Endothelial cell of umbilical vein (primary cell): ENCODE measurements around the gene ZNF490. TPM values are rescaled to one million over a fixed set of nuclear protein-coding genes. Genes with fewer than 3 reads are reported as not detected.

Experiments used
- BruUV-seq: library from RNA; stranded (reverse); fragments of 400-500 nt; replicated peaks from 2 replicates; lab custom pipeline; 2021; lab: Mats Ljungman, UMichigan
- CTCF ChIA-PET: fragments of 300-600, 350-600 bp; sonication (Branson Sonifier 250); formaldehyde crosslinking; loops from one replicate; lab custom pipeline; 2021; ENCODE audit warnings: antibody characterized with exemption, inconsistent platforms; lab: Charles Lee
- POLR2A ChIA-PET: fragments of 300-600, 350-600 bp; sonication (Branson Sonifier 250); formaldehyde crosslinking; loops from one replicate; lab custom pipeline; 2021; ENCODE audit warnings: antibody characterized with exemption, inconsistent platforms; lab: Charles Lee
- DNase-seq: peaks from one replicate; pipeline ENCODE4 v3.0.0-alpha.2; 2011; ENCODE audit warnings: low read depth, low spot score
- FAIRE-seq: peaks from 2 replicates; lab custom pipeline; 2011; peaks lifted over from hg19 to GRCh38; lab: Jason Lieb, UNC
- H2AFZ ChIP-seq: 2 replicates; pipeline ENCODE4 v1.6.0; 2012; ENCODE audit warnings: low read depth, low read length, control low read depth, inconsistent platforms
- H3K27ac ChIP-seq: 2 replicates; pipeline ENCODE4 v1.5.1; 2011; ENCODE audit warnings: low read depth, mild to moderate bottlenecking, control low read depth, low read length, moderate library complexity; ENCODE audit not compliant: insufficient read depth
- H3K27me3 ChIP-seq, 2 experiments: 2 replicates each; pipeline versions ENCODE4 v1.6.0 to v1.6.1; 2011; ENCODE audit warnings: low read length in 2 of 2, mixed read lengths in 1 of 2; ENCODE audit not compliant: control insufficient read depth in 2 of 2, insufficient read depth in 2 of 2
- H3K36me3 ChIP-seq, 2 experiments: 2 replicates in 1 of 2; 3 replicates in 1 of 2; pipeline ENCODE4 v1.5.1; 2011; ENCODE audit warnings: low read length in 2 of 2, mild to moderate bottlenecking in 1 of 2, moderate library complexity in 1 of 2; ENCODE audit not compliant: control insufficient read depth in 2 of 2, insufficient read depth in 2 of 2; ENCODE audit errors: extremely low read depth in 1 of 2
- H3K4me1 ChIP-seq: 3 replicates; pipeline ENCODE4 v1.5.1; 2011; ENCODE audit warnings: mild to moderate bottlenecking, low read length; ENCODE audit not compliant: control insufficient read depth, insufficient read depth; ENCODE audit errors: extremely low read depth
- H3K4me2 ChIP-seq: 2 replicates; pipeline ENCODE4 v1.6.1; 2011; ENCODE audit warnings: low read length, control low read depth, mixed read lengths; ENCODE audit not compliant: insufficient read depth
- H3K4me3 ChIP-seq, 3 experiments: fragments of 200-600 bp in 1 of 3; sonication (generic), shearing (Covaris generic) in 1 of 3; replicated peaks in 1 of 3; 2 replicates each; pipeline ENCODE4 v1.5.1; 2011 to 2016; ENCODE audit warnings: control low read depth in 3 of 3, low read length in 3 of 3, mild to moderate bottlenecking in 2 of 3, inconsistent platforms in 1 of 3, low read depth in 1 of 3, moderate library complexity in 1 of 3; ENCODE audit not compliant: insufficient read depth in 1 of 3
- H3K79me2 ChIP-seq: 2 replicates; pipeline ENCODE4 v1.6.0; 2012; ENCODE audit warnings: low read length, inconsistent platforms; ENCODE audit not compliant: control insufficient read depth, insufficient read depth
- H3K9ac ChIP-seq: replicated peaks from 2 replicates; pipeline ENCODE3; 2011; ENCODE audit warnings: low read length, control low read depth; ENCODE audit not compliant: insufficient read depth; ENCODE audit errors: extremely low read depth
- H3K9me1 ChIP-seq: replicated peaks from 3 replicates; pipeline ENCODE4 v1.6.0; 2011; ENCODE audit warnings: mild to moderate bottlenecking, low read length; ENCODE audit not compliant: control insufficient read depth, insufficient read depth; ENCODE audit errors: extremely low read depth
- H3K9me3 ChIP-seq: replicated peaks from 2 replicates; pipeline ENCODE4 v1.5.1; 2012; ENCODE audit warnings: low read length, inconsistent platforms; ENCODE audit not compliant: control insufficient read depth, insufficient read depth
- H4K20me1 ChIP-seq: replicated peaks from 2 replicates; pipeline ENCODE3; 2011; ENCODE audit warnings: mild to moderate bottlenecking, low read length; ENCODE audit not compliant: control insufficient read depth, insufficient read depth; ENCODE audit errors: extremely low read depth
- CTCF ChIP-seq, 2 donors: IDR thresholded peaks; 1 replicate in 1 of 2; 2 replicates in 1 of 2; pipeline ENCODE4 v1.5.1; 2011; ENCODE audit warnings: low read length in 2 of 2, mild to moderate bottlenecking in 2 of 2, moderate library complexity in 2 of 2, control low read depth in 1 of 2, inconsistent platforms in 1 of 2, low read depth in 1 of 2; ENCODE audit not compliant: insufficient read depth in 1 of 2; ENCODE audit errors: extremely low read depth in 1 of 2
- EZH2 ChIP-seq: IDR thresholded peaks from 2 replicates; pipeline ENCODE4 v1.6.1; 2012; ENCODE audit warnings: borderline replicate concordance, low read depth, mild to moderate bottlenecking, moderate library complexity, low read length, inconsistent platforms; ENCODE audit not compliant: severe bottlenecking
- FOS ChIP-seq: IDR thresholded peaks from 2 replicates; pipeline ENCODE4 v1.6.1; 2011; ENCODE audit warnings: mild to moderate bottlenecking, low read length, moderate library complexity, borderline replicate concordance; ENCODE audit not compliant: insufficient read depth
- GATA2 ChIP-seq: IDR thresholded peaks from 2 replicates; pipeline ENCODE4 v1.7.0; 2011; ENCODE audit warnings: low read depth, mild to moderate bottlenecking, moderate library complexity, mixed read lengths, low read length; ENCODE audit not compliant: insufficient read length, insufficient read depth
- JUN ChIP-seq: IDR thresholded peaks from 2 replicates; pipeline ENCODE4 v1.6.1; 2011; ENCODE audit warnings: borderline replicate concordance, low read depth; ENCODE audit not compliant: insufficient read length, insufficient read depth
- MAX ChIP-seq: IDR thresholded peaks from 2 replicates; pipeline ENCODE4 v1.6.1; 2011; ENCODE audit not compliant: insufficient read depth, insufficient read length
- MYC ChIP-seq: IDR thresholded peaks from one replicate; pipeline ENCODE4 v1.6.1; 2011; ENCODE audit warnings: mild to moderate bottlenecking, low read depth, low read length
- POLR2A ChIP-seq: IDR thresholded peaks from 2 replicates; pipeline ENCODE4 v1.6.1; 2012; ENCODE audit warnings: low read depth, mild to moderate bottlenecking, control low read depth, low read length
- POLR2AphosphoS5 ChIP-seq: IDR thresholded peaks from 2 replicates; pipeline ENCODE4 v1.6.1; 2012; ENCODE audit warnings: low read depth, mild to moderate bottlenecking, control low read depth, low read length, moderate library complexity; ENCODE audit not compliant: insufficient read depth
- dilution Hi-C: fragments of 300-500 bp; cut with MboI; formaldehyde crosslinking; loops from one replicate; pipeline ENCODE4 v1.15.0; 2019; ENCODE audit warnings: low sequenced_read_pairs; ENCODE audit not compliant: extremely low pct_ligation_motif_present
- intact Hi-C: fragments of 100-400 bp; cut with micrococcal nuclease; formaldehyde crosslinking; loops from one replicate; pipeline ENCODE4 v1.10.0; 2022
- polyA plus RNA-seq, 4 experiments: library from polyadenylated mRNA; depleted of rRNA in 3 of 4; stranded (reverse) in 3 of 4; unstranded in 1 of 4; fragments of >200 nt; gene quantifications; 2 replicates each; pipeline versions ENCODE4 v1.2.1 to v1.2.3, GENCODE V29; 2011 to 2012; ENCODE audit warnings: missing spikeins in 1 of 4
- total RNA-seq: library from RNA; stranded (reverse); gene quantifications from 2 replicates; pipeline ENCODE4 v1.2.3, GENCODE V29; 2021

Gene ZNF490
- total and polyA plus RNA-seq, 2 donors (not counting 3 experiments of a cell fraction or from before 2014, with no cell fraction given) = 1.4 to 5.7 TPM

GRCh38 chr19:12628040-12629022 lies 17.7 kb upstream of the ZNF490 start:
- TF ChIP-seq MAX (no peak), POLR2A (no peak), MYC (no peak), CTCF (IDR thresholded peaks at IDR 0.05; ENCODE audit: extremely low read depth in 1 of 2, insufficient read depth in 1 of 2, low read depth in 1 of 2, low read length in 2 of 2) (no peak), POLR2AphosphoS5 (no peak), JUN (no peak), FOS (no peak), GATA2 (no peak), EZH2 (no peak)
- dilution Hi-C loops = no loop called here
- Histone ChIP-seq H3K9ac (no peak overlapping the region), H3K4me1 (no peaks in the 10 kb centered on the region), H3K36me3 (peaks cover 15 to 22% of the 10 kb centered on the region in 2 experiments), H3K9me1 (no peaks in the 10 kb centered on the region), H4K20me1 (no peaks in the 10 kb centered on the region), H3K9me3 (peaks cover 23% of the 10 kb centered on the region), H2AFZ (no peak overlapping the region), H3K4me2 (no peak overlapping the region), H3K4me3 (no peak overlapping the region), H3K27ac (no peak overlapping the region), H3K27me3 (no peaks in the 10 kb centered on the region), H3K79me2 (peaks cover 3% of the 10 kb centered on the region)
- CTCF ChIA-PET = no interaction called here
- POLR2A ChIA-PET = no interaction called here
- DNase-seq (no peak), FAIRE-seq (no peak)
- intact Hi-C loops = no loop called here
- BruUV-seq = no TSS peak
